ENCODE results near the gene ZCCHC24. TPM values are rescaled to one million over a fixed set of nuclear protein-coding genes. Genes with fewer than 3 reads are reported as not detected.

ZCCHC24 gene
- total and polyA plus RNA-seq, 12 donors = 5.8 to 49.0 (median 24.8) TPM

GRCh38 chr10:79375321-79376077 is 69.9 kb downstream of the ZCCHC24 start:
- peaks cover 0 to 11% of the 10 kb centered on the region in 2 donors for H3K4me1 ChIP-seq (replicated peaks in 1 of 2)
- DNase-seq = peak in 4 of 7 donors; percentile 15 to 47 (median 20)
- no peak for TF ChIP-seq CTCF (IDR thresholded peaks at IDR 0.05)
- H3K27me3 ChIP-seq = no peaks in the 10 kb centered on the region
- no peak overlapping the region for H3K4me3 ChIP-seq
- no peak overlapping the region for H3K27ac ChIP-seq
- H3K9me3 ChIP-seq (replicated peaks in 1 of 3) = no peaks in the 10 kb centered on the region
- no peaks in the 10 kb centered on the region for H3K36me3 ChIP-seq (replicated peaks in 1 of 2)
- 56 to 79% (median 73%) methylated on average over 4 to 6 of the region's 6 CpGs for WGBS, 4 donors
- intact Hi-C loops (cut with DNase I) = loop anchor here (5.0 to 10.0 kb wide), 4 partner anchors 87 to 119 kb away; no protein-coding TSS in a partner anchor

- H3K4me3 ChIP-seq = no peak overlapping the region
- peak; percentile 71 to 90 (median 81) for DNase-seq
- no peaks in the 10 kb centered on the region for H3K9me3 ChIP-seq (replicated peaks in 1 of 3)
- no peaks in the 10 kb centered on the region for H3K36me3 ChIP-seq (replicated peaks in 1 of 2)
- 5 to 10% (median 7%) methylated on average over 5 to 7 of the region's 7 CpGs for WGBS, 4 donors
- H3K4me1 ChIP-seq (replicated peaks in 1 of 2) = peaks cover 0 to 5% of the 10 kb centered on the region in 2 donors
- TF ChIP-seq CTCF (IDR thresholded peaks at IDR 0.05) (peak; percentile 93 to 98 (median 96)), POLR2A (IDR thresholded peaks at IDR 0.05) (no peak)
- no peak overlapping the region for H3K27ac ChIP-seq
- no peaks in the 10 kb centered on the region for H3K27me3 ChIP-seq
- intact Hi-C loops (cut with DNase I) = loop anchor here (5.0 to 10.0 kb wide), 4 partner anchors 88 to 120 kb away; no protein-coding TSS in a partner anchor
Observed at GRCh38 chr10:79374312-79375191, 70.9 kb downstream of the ZCCHC24 start.

GRCh38 chr10:79372871-79373270 is 72.6 kb downstream of the ZCCHC24 start:
- Histone ChIP-seq H3K9me3 (replicated peaks in 1 of 3) (no peaks in the 10 kb centered on the region), H3K4me1 (replicated peaks in 1 of 2) (no peaks in the 10 kb centered on the region), H3K36me3 (replicated peaks in 1 of 2) (no peaks in the 10 kb centered on the region), H3K27ac (no peak overlapping the region), H3K4me3 (no peak overlapping the region), H3K27me3 (no peaks in the 10 kb centered on the region)
- no peak for DNase-seq
- 65 to 87% (median 85%) methylated on average over 3 to 4 of the region's 4 CpGs for WGBS, 4 donors
- TF ChIP-seq POLR2A (IDR thresholded peaks at IDR 0.05) (no peak), CTCF (IDR thresholded peaks at IDR 0.05) (no peak)
- intact Hi-C loops (cut with DNase I) = loop anchor here in 1 of 2 donors (10.0 kb wide), 1 partner anchor 122 kb away; no protein-coding TSS in a partner anchor
